GM10248 (cell line): Measurements from ENCODE around the gene ST6GALNAC3.

ENCODE experiments used
- CTCF ChIA-PET: fragments of 300-600 bp; sonication (Branson Sonifier 250); formaldehyde crosslinking; extraction: SDS; loops from one replicate; lab custom pipeline; 2021; ENCODE audit warnings: antibody characterized with exemption; lab: Yijun Ruan, JAX
- POLR2A ChIA-PET: fragments of 350-650 bp; sonication (Branson Sonifier 250); formaldehyde crosslinking; extraction: SDS; loops from one replicate; lab custom pipeline; 2020; ENCODE audit warnings: antibody characterized with exemption; lab: Yijun Ruan, JAX
- DNase-seq: peaks from one replicate; pipeline ENCODE4 v3.0.0; 2012; ENCODE audit errors: extremely low spot score
- CTCF ChIP-seq: IDR thresholded peaks from 2 replicates; pipeline ENCODE4 v1.5.1; 2012; ENCODE audit warnings: mild to moderate bottlenecking, low read depth; ENCODE audit errors: extremely low read depth, missing control alignments, control extremely low read depth

ST6GALNAC3 gene

GRCh38 chr1:76254104-76255030, 179.8 kb downstream of the ST6GALNAC3 start:
- CTCF ChIA-PET = no interaction called here
- POLR2A ChIA-PET = no interaction called here
- no peak for DNase-seq
- no peak for TF ChIP-seq CTCF

GRCh38 chr1:76256289-76257223, 182.0 kb downstream of the ST6GALNAC3 start:
- DNase-seq = no peak
- TF ChIP-seq CTCF = no peak
- CTCF ChIA-PET = interaction anchor here (1.2 kb wide), 1 partner anchor 9 kb away, joined by 3 read pairs; no protein-coding TSS in a partner anchor

GRCh38 chr1:76257823-76258222, 183.3 kb downstream of the ST6GALNAC3 start:
- ChIA-PET CTCF (interaction anchor here (0.9 to 1.2 kb wide), 2 partner anchors 10 to 349 kb away, joined by 3 read pairs; no protein-coding TSS in a partner anchor), POLR2A (no interaction called here)
- TF ChIP-seq CTCF = no peak
- no peak for DNase-seq

More at GRCh38 chr1:76256289-76257223, 182.0 kb downstream of the ST6GALNAC3 start:
- POLR2A ChIA-PET = no interaction called here

GRCh38 chr1:76259270-76259669, 184.7 kb downstream of the ST6GALNAC3 start:
- TF ChIP-seq CTCF = no peak
- DNase-seq = no peak
- ChIA-PET CTCF (no interaction called here), POLR2A (no interaction called here)

GRCh38 chr1:76260279-76260678, 185.7 kb downstream of the ST6GALNAC3 start:
- CTCF ChIA-PET = interaction anchor here (1.3 kb wide), 1 partner anchor 46 kb away, joined by 3 read pairs; no protein-coding TSS in a partner anchor

More at GRCh38 chr1:76260279-76260678, 185.7 kb downstream of the ST6GALNAC3 start:
- no peak for TF ChIP-seq CTCF
- no peak for DNase-seq
- POLR2A ChIA-PET = no interaction called here
